Measurements from ENCODE around the gene CILP.

GRCh38 chr15:65184305-65184867 lies 26.9 kb downstream of the CILP start:
- TF ChIP-seq CTCF (conservative IDR thresholded peaks at IDR 0.05; ENCODE audit: low read length) (no peak), EZH2phosphoT487 (IDR thresholded peaks at IDR 0.05; ENCODE audit: borderline replicate concordance, low read depth, low read length) (no peak)

Data from OCI-LY7 (cell line).